ENCODE results near the gene EIF4A3.

The EIF4A3 gene

DNA sequence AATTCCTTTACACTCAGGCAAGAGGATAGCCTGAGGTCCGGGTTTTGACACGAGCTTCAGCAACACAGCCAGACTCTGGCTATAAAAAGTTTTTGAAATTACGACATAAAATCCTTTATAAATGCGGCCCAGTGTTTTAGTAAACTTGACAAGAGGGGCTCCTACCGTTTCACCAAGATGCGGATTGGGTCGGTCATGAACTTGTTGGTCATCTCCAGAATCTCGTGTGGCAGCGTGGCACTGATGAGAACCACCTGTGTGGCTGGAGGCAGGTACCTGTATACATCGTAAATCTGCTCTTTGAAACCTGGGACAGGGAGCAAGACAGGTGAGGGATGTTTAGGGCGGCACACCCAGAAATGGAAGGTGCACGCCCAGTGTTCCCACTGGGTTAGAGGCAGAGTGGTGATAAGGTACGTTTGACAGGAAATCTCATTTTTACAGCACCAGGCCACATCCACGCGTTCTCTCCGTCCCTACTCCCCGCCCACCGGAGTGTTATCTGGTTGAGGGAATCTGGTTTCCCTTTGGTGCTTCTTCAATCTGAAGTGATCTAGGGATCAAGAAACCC is 8.0 kb downstream of the EIF4A3 start:
- Histone ChIP-seq H3K4me1 (no peaks in the 10 kb centered on the region), H3K4me3 (no peak overlapping the region), H3K36me3 (replicated peaks) (peaks cover 97% of the 10 kb centered on the region), H3K9me3 (no peaks in the 10 kb centered on the region), H3K27me3 (ENCODE audit: low read depth) (no peaks in the 10 kb centered on the region)
- in situ Hi-C loops (cut with MboI; ENCODE audit: low sequenced_read_pairs): no loop called here
- DNase-seq (ENCODE audit: low spot score in 2 of 2): no peak

DNA sequence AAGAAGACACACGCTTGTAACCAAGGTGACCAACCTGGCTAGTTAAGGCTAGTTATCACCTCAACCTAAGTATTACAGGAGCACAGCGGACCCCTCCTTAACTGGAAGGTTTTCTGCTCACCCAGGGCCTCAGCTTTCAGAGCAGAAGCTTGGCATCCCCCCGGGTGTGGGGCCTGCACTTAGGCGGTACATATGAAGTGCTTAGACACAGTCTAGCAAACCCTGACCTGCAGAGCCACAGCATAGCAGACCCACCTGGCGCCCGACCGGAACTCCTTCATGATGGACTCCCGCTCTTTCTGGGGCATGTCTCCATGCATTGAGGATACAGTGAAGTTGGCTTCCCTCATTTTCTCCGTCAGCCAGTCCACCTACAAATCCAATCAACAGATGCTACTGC is 9.8 kb downstream of the EIF4A3 start:
- Histone ChIP-seq H3K36me3 (replicated peaks) (peaks cover 86% of the 10 kb centered on the region), H3K4me3 (no peak overlapping the region), H3K9me3 (no peaks in the 10 kb centered on the region), H3K27me3 (ENCODE audit: low read depth) (no peaks in the 10 kb centered on the region), H3K4me1 (no peaks in the 10 kb centered on the region)
- in situ Hi-C loops (cut with MboI; ENCODE audit: low sequenced_read_pairs): no loop called here
- DNase-seq (ENCODE audit: low spot score in 2 of 2): no peak

DNA sequence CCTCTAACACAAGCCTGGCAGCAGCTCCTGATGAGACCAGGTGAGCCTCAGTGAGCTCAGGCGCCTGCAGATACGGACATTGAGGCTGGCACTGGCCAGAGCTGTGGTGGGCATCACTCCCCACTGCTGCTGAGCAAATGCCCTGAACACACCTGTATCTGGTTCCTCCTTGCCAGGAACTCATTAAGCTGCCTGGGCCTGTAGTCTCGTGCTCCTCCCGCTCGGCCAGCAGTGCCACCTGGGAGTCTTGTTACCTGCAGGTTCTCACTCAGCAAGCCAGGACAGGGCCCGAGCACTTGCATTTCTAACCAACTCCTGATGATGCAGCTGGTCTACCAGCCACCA is 13.3 kb downstream of the EIF4A3 start:
- in situ Hi-C loops (cut with MboI; ENCODE audit: low sequenced_read_pairs): no loop called here
- H3K9me3 ChIP-seq: no peaks in the 10 kb centered on the region
- H3K4me1 ChIP-seq: no peaks in the 10 kb centered on the region; the same call in 1 of the 2 replicates
- DNase-seq (ENCODE audit: low spot score in 2 of 2): no peak
- peaks cover 52% of the 10 kb centered on the region for H3K36me3 ChIP-seq (replicated peaks)
- H3K4me3 ChIP-seq: no peak overlapping the region
- no peaks in the 10 kb centered on the region for H3K27me3 ChIP-seq (ENCODE audit: low read depth)

DNA sequence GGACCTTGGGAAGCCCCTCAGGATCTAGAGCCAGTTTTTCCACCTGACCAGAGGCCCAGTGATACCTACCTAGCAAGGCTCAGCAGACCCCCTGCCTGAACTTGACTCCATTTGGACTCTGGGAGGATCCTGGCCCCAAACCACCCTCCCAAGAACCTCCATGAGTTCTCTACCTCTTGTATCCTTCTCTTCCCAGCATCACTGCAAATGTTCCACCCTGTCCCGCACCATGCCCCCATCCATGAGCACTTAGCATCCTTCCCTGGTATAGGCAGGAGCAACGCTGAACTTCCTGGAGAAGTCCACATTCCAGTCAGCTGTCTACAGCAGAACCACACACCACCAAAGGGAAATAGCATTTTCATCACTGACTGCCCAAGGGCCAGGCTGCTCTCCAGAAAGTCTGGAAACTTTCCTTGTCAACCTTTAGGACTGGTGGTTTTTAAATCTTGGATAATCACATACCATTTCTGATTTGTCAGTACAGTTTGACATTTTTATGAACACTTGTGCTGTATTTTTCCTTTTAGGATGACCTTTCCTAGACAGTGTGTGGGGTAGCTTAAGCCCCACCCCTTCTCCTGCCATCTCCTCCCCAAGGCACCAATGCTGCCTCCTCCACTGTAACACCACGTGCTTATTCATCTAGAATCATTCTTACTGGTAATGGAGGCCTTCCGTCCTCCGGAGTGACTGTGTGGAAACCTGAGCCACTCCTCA is 13.9 kb downstream of the EIF4A3 start:
- in situ Hi-C loops (cut with MboI; ENCODE audit: low sequenced_read_pairs): no loop called here
- peaks cover 47% of the 10 kb centered on the region for H3K36me3 ChIP-seq (replicated peaks)
- H3K9me3 ChIP-seq: no peaks in the 10 kb centered on the region

GRCh38 chr17:80130992-80131391 is 15.9 kb downstream of the EIF4A3 start:
- Histone ChIP-seq H3K27me3 (ENCODE audit: low read depth) (no peaks in the 10 kb centered on the region), H3K4me1 (no peaks in the 10 kb centered on the region; the same call in 1 of the 2 replicates), H3K36me3 (replicated peaks) (peaks cover 28% of the 10 kb centered on the region), H3K4me3 (no peak overlapping the region), H3K9me3 (no peaks in the 10 kb centered on the region)
- in situ Hi-C loops (cut with MboI; ENCODE audit: low sequenced_read_pairs): no loop called here
- no peak for DNase-seq (ENCODE audit: low spot score in 2 of 2)

More for the DNA sequence above, 13.9 kb downstream of the EIF4A3 start:
- no peak for DNase-seq (ENCODE audit: low spot score in 2 of 2)
- Histone ChIP-seq H3K27me3 (ENCODE audit: low read depth) (no peaks in the 10 kb centered on the region), H3K4me3 (no peak overlapping the region), H3K4me1 (no peaks in the 10 kb centered on the region; the same call in 1 of the 2 replicates)

GRCh38 chr17:80129006-80129565 is 17.8 kb downstream of the EIF4A3 start:
- Histone ChIP-seq H3K4me3 (no peak overlapping the region), H3K36me3 (replicated peaks) (peaks cover 9% of the 10 kb centered on the region), H3K27me3 (ENCODE audit: low read depth) (no peaks in the 10 kb centered on the region), H3K4me1 (peaks cover 4% of the 10 kb centered on the region), H3K9me3 (no peaks in the 10 kb centered on the region)
- in situ Hi-C loops (cut with MboI; ENCODE audit: low sequenced_read_pairs): no loop called here
- DNase-seq (ENCODE audit: low spot score in 2 of 2): no peak

DNA sequence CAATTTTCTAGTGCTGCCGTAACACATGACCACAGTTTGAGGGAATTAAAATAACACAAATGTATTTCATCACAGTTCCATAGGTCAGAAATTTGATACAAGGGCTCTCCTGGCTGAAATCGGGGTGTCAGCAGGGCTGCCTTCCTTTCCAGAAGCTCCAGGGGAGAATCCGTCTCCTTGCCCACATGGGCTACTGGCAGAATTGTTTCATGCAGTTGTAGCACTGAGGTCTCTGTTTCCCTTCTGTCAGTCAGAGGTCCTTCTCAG is 20.5 kb downstream of the EIF4A3 start:
- no peaks in the 10 kb centered on the region for H3K27me3 ChIP-seq (ENCODE audit: low read depth)
- DNase-seq (ENCODE audit: low spot score in 2 of 2): no peak
- H3K36me3 ChIP-seq (replicated peaks): no peaks in the 10 kb centered on the region
- H3K4me1 ChIP-seq: peaks cover 4% of the 10 kb centered on the region
- in situ Hi-C loops (cut with MboI; ENCODE audit: low sequenced_read_pairs): no loop called here
- H3K9me3 ChIP-seq: no peaks in the 10 kb centered on the region
- H3K4me3 ChIP-seq: no peak overlapping the region

GRCh38 chr17:80125656-80126448 is 21.1 kb downstream of the EIF4A3 start:
- in situ Hi-C loops (cut with MboI; ENCODE audit: low sequenced_read_pairs): no loop called here
- H3K36me3 ChIP-seq (replicated peaks): no peaks in the 10 kb centered on the region
- no peak for DNase-seq (ENCODE audit: low spot score in 2 of 2)

GRCh38 chr17:80124351-80124981 is 22.5 kb downstream of the EIF4A3 start:
- H3K4me3 ChIP-seq: no peak overlapping the region
- no peaks in the 10 kb centered on the region for H3K27me3 ChIP-seq (ENCODE audit: low read depth)
- in situ Hi-C loops (cut with MboI; ENCODE audit: low sequenced_read_pairs): no loop called here
- no peaks in the 10 kb centered on the region for H3K36me3 ChIP-seq (replicated peaks)
- H3K9me3 ChIP-seq: no peaks in the 10 kb centered on the region
- peak; percentile 64 to 65 for DNase-seq (ENCODE audit: low spot score in 2 of 2)
- H3K4me1 ChIP-seq: peaks cover 4% of the 10 kb centered on the region

More at GRCh38 chr17:80125656-80126448, 21.1 kb downstream of the EIF4A3 start:
- no peaks in the 10 kb centered on the region for H3K9me3 ChIP-seq
- peaks cover 4% of the 10 kb centered on the region for H3K4me1 ChIP-seq
- H3K27me3 ChIP-seq (ENCODE audit: low read depth): no peaks in the 10 kb centered on the region
- no peak overlapping the region for H3K4me3 ChIP-seq

- Histone ChIP-seq H3K36me3 (replicated peaks) (no peaks in the 10 kb centered on the region), H3K4me1 (peaks cover 4% of the 10 kb centered on the region), H3K9me3 (no peaks in the 10 kb centered on the region), H3K27me3 (ENCODE audit: low read depth) (no peaks in the 10 kb centered on the region), H3K4me3 (no peak overlapping the region)
- no peak for DNase-seq (ENCODE audit: low spot score in 2 of 2)
- in situ Hi-C loops (cut with MboI; ENCODE audit: low sequenced_read_pairs): no loop called here
These were observed 23.1 kb downstream of the EIF4A3 start for GRCh38 chr17:80123791-80124190.

GRCh38 chr17:80122926-80123505 is 23.9 kb downstream of the EIF4A3 start:
- in situ Hi-C loops (cut with MboI; ENCODE audit: low sequenced_read_pairs): no loop called here
- no peaks in the 10 kb centered on the region for H3K9me3 ChIP-seq
- no peak overlapping the region for H3K4me3 ChIP-seq
- peaks cover 4% of the 10 kb centered on the region for H3K4me1 ChIP-seq
- no peaks in the 10 kb centered on the region for H3K36me3 ChIP-seq (replicated peaks)
- DNase-seq (ENCODE audit: low spot score in 2 of 2): no peak
- no peaks in the 10 kb centered on the region for H3K27me3 ChIP-seq (ENCODE audit: low read depth)

DNA sequence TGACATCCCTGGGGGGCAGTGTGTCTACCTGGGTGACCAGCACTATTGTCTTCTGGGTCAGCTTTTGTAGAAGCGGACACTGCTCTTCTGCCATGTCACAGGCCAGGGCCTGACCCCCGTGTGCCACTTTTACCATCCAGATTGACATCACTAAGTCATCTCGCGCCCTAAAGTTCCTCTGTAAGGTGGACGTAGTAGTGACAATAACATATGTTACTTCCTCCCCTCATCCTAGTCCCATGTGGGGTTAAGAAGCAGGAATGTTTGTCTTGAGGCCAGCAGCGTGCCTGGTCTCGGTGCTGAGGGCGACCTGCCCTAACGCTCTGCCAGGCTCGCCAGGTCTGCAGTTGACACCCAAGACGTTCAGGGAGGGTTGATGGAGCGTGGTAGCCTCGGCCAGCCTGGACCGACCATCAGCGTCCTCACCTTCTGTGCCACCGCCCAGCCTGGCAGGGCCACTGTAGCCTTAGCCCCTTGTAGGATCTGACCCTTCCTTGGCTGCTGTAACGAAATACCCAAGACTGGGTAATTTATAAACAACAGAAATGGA is 24.8 kb downstream of the EIF4A3 start:
- no peak for DNase-seq (ENCODE audit: low spot score in 2 of 2)
- H3K4me1 ChIP-seq: peaks cover 4% of the 10 kb centered on the region
- no peaks in the 10 kb centered on the region for H3K27me3 ChIP-seq (ENCODE audit: low read depth)
- H3K4me3 ChIP-seq: no peak overlapping the region
- in situ Hi-C loops (cut with MboI; ENCODE audit: low sequenced_read_pairs): no loop called here
- no peaks in the 10 kb centered on the region for H3K36me3 ChIP-seq (replicated peaks)
- no peaks in the 10 kb centered on the region for H3K9me3 ChIP-seq

DNA sequence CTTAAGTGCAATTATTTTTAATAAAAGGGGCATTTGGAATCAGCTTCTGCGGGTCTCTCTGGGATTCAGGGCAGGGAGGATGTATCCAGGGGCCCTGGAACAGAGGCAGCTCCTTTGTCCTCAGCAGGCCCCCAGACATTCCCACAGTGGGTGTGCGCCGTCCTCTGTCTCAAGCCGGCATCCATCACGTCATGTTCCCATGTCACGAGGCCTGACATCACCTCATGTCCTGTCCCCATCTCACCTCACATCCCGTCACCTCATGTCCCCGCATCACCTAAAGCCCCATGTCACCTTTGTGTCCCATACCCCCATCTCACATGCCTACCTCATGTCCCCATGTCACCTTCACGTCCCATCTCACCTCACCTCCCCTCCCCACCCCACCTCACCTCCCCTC is 27.1 kb downstream of the EIF4A3 start:
- peaks cover 6% of the 10 kb centered on the region; the same call in 1 of the 2 replicates for H3K9me3 ChIP-seq
- in situ Hi-C loops (cut with MboI; ENCODE audit: low sequenced_read_pairs): no loop called here
- no peak for DNase-seq (ENCODE audit: low spot score in 2 of 2)
- H3K4me3 ChIP-seq: no peak overlapping the region
- H3K27me3 ChIP-seq (ENCODE audit: low read depth): no peaks in the 10 kb centered on the region
- H3K36me3 ChIP-seq (replicated peaks): no peaks in the 10 kb centered on the region
- H3K4me1 ChIP-seq: peaks cover 4% of the 10 kb centered on the region
